Erythroblast (primary cell): ENCODE data around the gene TGFA.

Experiments used
- GATA1 ChIP-seq: IDR thresholded peaks from 2 replicates; pipeline ENCODE4 v1.6.1; 2011; ENCODE audit warnings: low read depth, mild to moderate bottlenecking, control low read depth, low read length, moderate library complexity
- POLR2A ChIP-seq: IDR thresholded peaks from 2 replicates; pipeline ENCODE4 v1.6.1; 2011; ENCODE audit warnings: mild to moderate bottlenecking, low read length

GRCh38 chr2:70574618-70575017, 21.0 kb upstream of the TGFA start:
- TF ChIP-seq POLR2A (no peak), GATA1 (no peak)
